ENCODE results near the gene FOLR1. TPM values are rescaled to one million over a fixed set of nuclear protein-coding genes. Genes with fewer than 3 reads are reported as not detected.

Gene FOLR1
- total RNA-seq, 1 experiment from 2014 or later = 93.4 TPM

DNA sequence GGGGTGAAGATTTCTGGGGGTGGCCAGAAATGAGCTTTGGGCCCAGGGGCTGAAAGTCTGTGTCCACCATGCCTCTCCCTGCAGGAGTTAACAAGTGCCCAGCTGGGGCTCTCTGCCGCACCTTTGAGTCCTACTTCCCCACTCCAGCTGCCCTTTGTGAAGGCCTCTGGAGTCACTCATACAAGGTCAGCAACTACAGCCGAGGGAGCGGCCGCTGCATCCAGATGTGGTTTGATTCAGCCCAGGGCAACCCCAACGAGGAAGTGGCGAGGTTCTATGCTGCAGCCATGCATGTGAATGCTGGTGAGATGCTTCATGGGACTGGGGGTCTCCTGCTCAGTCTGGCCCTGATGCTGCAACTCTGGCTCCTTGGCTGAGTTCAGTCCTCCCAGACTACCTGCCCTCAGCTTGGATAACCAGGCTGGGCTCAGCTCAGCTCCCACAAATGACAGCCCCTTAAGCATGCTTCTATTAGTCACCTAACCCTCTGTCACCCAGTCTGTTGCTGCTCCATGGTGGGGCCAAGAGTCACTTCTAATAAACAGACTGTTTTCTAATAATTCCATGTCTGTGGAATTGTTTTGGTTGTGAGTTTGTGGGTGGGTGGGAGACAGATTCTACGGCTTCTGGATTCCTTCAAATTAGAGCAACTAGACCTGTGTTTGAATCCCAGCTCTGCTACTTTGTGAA, 29.6 kb downstream of the FOLR1 start:
- intact Hi-C loops (cut with micrococcal nuclease; ENCODE audit: unreplicated experiment) = loop anchor here (2.0 to 5.0 kb wide), 5 partner anchors 23 to 274 kb away; partner anchors contain the start of gene LAMTOR1
- ChIA-PET CTCF (interaction anchor here (0.6 kb wide), 1 partner anchor 50 kb away, joined by 5 read pairs; no protein-coding TSS in a partner anchor), POLR2A (interaction anchor here (1.0 kb wide), 1 partner anchor 30 kb away, joined by 3 read pairs; the partner anchor contains the start of gene FOLR1)
- peaks cover 28% of the 10 kb centered on the region for H3K36me3 Mint-ChIP-seq (ENCODE audit: insufficient read depth, unreplicated experiment)
- no peaks in the 10 kb centered on the region for H3K27me3 ChIP-seq (replicated peaks; ENCODE audit: control insufficient read depth, insufficient read depth, low read length)
- no peaks in the 10 kb centered on the region for H3K36me3 ChIP-seq (ENCODE audit: control insufficient read depth, insufficient read depth, low read length)
- peaks cover 3% of the 10 kb centered on the region for H3K27me3 Mint-ChIP-seq (ENCODE audit: insufficient read depth, unreplicated experiment)
- H3K4me1 ChIP-seq = peaks cover 19% of the 10 kb centered on the region
- peak in 1 of 2 experiments; percentile 42 for DNase-seq
- no TSS peak for BruUV-seq (replicated peaks)
- no peak overlapping the region for H3K4me3 Mint-ChIP-seq (ENCODE audit: unreplicated experiment)
- peaks cover 19% of the 10 kb centered on the region for H3K4me1 Mint-ChIP-seq (ENCODE audit: low read depth, unreplicated experiment)
- no peaks in the 10 kb centered on the region for H3K9me3 Mint-ChIP-seq (ENCODE audit: unreplicated experiment)
- H3K9me3 ChIP-seq = no peaks in the 10 kb centered on the region
- TF ChIP-seq, protein P1, sequence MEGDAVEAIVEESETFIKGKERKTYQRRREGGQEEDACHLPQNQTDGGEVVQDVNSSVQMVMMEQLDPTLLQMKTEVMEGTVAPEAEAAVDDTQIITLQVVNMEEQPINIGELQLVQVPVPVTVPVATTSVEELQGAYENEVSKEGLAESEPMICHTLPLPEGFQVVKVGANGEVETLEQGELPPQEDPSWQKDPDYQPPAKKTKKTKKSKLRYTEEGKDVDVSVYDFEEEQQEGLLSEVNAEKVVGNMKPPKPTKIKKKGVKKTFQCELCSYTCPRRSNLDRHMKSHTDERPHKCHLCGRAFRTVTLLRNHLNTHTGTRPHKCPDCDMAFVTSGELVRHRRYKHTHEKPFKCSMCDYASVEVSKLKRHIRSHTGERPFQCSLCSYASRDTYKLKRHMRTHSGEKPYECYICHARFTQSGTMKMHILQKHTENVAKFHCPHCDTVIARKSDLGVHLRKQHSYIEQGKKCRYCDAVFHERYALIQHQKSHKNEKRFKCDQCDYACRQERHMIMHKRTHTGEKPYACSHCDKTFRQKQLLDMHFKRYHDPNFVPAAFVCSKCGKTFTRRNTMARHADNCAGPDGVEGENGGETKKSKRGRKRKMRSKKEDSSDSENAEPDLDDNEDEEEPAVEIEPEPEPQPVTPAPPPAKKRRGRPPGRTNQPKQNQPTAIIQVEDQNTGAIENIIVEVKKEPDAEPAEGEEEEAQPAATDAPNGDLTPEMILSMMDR (IDR thresholded peaks at IDR 0.05; ENCODE audit: insufficient read depth in 1 of 2, low read depth in 1 of 2, low read length in 1 of 2, severe bottlenecking in 1 of 2, unreplicated experiment in 1 of 2) = no peak
- H3K4me3 ChIP-seq (ENCODE audit: low read depth, low read length) = no peak overlapping the region
- peak overlapping the region; percentile 72 for H3K27ac Mint-ChIP-seq (ENCODE audit: unreplicated experiment)

DNA sequence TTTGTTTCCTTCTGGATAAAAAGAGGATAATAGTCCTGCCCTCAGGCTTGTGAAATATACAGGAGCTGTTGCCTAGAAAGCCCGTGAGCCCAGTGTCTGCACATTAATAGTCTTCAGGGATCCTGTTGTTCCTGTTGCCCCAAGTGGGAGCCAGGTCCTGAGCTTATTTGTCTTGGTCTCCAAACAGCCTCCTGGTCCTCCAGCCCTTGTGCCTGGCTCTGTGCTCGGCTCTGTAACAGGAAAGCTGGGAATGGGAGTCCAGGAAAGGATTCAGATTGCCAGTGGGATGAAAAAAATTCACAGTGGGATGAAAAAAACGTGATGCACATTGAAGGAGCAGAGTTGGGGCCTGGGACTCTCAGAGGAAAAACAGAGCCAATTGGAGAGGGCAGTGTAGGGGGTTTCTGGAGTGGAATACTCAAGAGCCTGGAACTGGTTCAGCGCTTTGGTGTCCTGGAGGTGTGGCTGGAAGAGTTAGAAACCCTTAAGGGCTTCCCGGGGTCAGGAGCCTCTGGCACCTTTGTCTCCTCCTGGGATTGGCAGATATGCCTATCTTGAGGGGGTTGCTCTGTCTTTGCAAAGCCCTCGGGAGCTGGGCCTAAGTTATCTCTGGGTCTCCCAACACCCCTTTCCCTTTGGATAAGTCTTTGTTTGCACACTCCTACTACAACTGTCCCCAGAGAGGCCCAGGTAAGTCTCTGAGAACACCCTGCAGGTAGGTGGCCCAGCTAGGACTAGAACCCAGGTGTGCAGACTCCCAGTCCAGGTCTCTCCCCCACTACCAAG, 30.4 kb downstream of the FOLR1 start:
- BruUV-seq (replicated peaks) = TSS peak; percentile 71
- Histone ChIP-seq H3K4me3 (ENCODE audit: low read depth, low read length) (peak overlapping the region; percentile 79), H3K9me3 (no peaks in the 10 kb centered on the region), H3K36me3 (ENCODE audit: control insufficient read depth, insufficient read depth, low read length) (0 out of 2 replicates have a peak, but pooled peaks cover under 1% of the 10 kb centered on the region), H3K27me3 (replicated peaks; ENCODE audit: control insufficient read depth, insufficient read depth, low read length) (no peaks in the 10 kb centered on the region), H3K4me1 (peaks cover 25% of the 10 kb centered on the region)
- ChIA-PET CTCF (interaction anchor here (0.7 to 1.9 kb wide), 12 partner anchors 14 to 341 kb away, joined by 3 to 18 read pairs (median 5); partner anchors contain the start of gene ANAPC15), POLR2A (interaction anchor here (0.8 to 1.5 kb wide), 4 partner anchors 31 to 209 kb away, joined by 3 to 12 read pairs (median 4); partner anchors contain the start of genes ANAPC15 and FOLR1)
- Mint-ChIP-seq H3K4me1 (ENCODE audit: low read depth, unreplicated experiment) (peaks cover 19% of the 10 kb centered on the region), H3K9me3 (ENCODE audit: unreplicated experiment) (no peaks in the 10 kb centered on the region), H3K36me3 (ENCODE audit: insufficient read depth, unreplicated experiment) (peaks cover 35% of the 10 kb centered on the region), H3K27me3 (ENCODE audit: insufficient read depth, unreplicated experiment) (no peaks in the 10 kb centered on the region), H3K4me3 (ENCODE audit: unreplicated experiment) (peak overlapping the region; percentile 99), H3K27ac (ENCODE audit: unreplicated experiment) (peak overlapping the region; percentile 72)
- intact Hi-C loops (cut with micrococcal nuclease; ENCODE audit: unreplicated experiment) = loop anchor here (2.0 to 5.0 kb wide), 5 partner anchors 23 to 275 kb away; partner anchors contain the start of gene LAMTOR1
- TF ChIP-seq, protein P1 (IDR thresholded peaks at IDR 0.05; ENCODE audit: insufficient read depth in 1 of 2, low read depth in 1 of 2, low read length in 1 of 2, severe bottlenecking in 1 of 2, unreplicated experiment in 1 of 2) = no peak
- peak; percentile 55 to 77 for DNase-seq
